GM19463 (cell line): ENCODE results near the gene TCOF1.
A peak's percentile ranks its signal among the peaks of the same experiment; 100 is the strongest.
"Not testable (repeated sequence)": the region's sequence is repeated elsewhere in the genome, so short reads cannot be mapped to it uniquely, and the experiment has no call there.

Experiments
- ATAC-seq: cut with Tn5 transposase; IDR thresholded peaks from one replicate; pipeline ENCODE4 v1.9.1; 2021; ENCODE audit warnings: mild to moderate bottlenecking, moderate library complexity; ENCODE audit not compliant: unreplicated experiment

Gene TCOF1

DNA sequence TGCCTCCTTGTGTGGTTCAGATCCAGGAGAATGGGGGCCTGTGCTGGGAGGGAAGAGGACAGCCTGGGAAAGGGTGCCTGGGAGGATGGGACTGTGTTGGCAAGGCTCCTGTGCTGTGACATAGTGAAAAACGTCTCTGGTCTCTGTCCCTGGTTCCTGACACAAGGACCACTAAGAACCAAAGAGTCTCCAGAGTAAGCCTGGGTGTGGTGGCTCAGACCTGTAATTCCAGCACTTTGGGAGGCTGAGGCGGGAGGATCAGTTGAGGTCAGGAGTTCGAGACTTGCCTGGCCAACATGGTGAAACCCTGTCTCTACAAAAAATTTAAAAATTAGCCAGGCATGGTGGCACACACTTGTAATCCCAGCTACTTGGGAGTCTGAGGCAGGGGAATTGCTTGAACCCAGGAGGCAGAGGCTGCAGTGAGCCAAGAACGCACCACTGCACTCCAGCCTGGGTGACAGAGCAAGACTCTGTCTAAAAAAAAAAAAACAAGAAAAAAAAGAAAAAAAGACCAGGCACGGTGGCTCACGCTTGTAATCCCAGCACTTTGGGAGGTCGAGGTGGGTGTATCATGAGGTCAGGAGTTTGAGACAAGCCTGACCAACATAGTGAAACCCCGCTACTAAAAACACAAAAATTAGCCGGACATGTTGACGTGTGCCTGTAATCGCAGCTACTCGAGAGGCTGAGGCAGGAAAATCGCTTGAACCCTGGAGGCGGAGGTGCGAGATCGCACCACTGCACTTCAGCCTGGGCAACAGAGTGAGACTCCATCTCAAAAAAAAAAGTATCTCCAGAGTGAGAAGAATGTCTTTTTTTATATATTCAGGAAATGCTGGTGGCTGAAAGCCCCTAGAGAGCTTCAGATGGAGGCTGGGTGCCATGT is 56.6 kb downstream of the TCOF1 start:
- not testable (repeated sequence) for ATAC-seq

- ATAC-seq = peak; percentile 85
These were observed 62.3 kb downstream of the TCOF1 start for GRCh38 chr5:150419630-150420270.

DNA sequence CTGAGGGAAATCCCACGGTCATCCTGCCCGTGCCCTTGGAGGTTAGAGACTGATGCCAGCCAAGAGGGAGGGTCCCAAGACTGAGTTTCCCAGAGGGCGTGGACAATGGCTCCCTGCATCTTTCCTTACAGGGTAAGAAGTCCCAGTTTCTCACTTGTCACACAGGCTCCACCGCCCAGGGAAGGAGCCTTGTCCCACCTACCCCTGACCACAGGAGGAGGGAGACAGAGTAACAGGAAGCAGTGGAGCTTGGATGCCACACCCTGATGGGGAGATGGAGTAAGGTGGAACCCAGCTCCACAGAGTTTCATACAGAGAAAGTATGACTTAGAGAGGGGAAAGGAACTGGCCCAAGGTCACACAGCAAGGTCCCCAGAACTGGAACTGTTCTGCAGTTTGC is 64.6 kb downstream of the TCOF1 start:
- no peak for ATAC-seq

DNA sequence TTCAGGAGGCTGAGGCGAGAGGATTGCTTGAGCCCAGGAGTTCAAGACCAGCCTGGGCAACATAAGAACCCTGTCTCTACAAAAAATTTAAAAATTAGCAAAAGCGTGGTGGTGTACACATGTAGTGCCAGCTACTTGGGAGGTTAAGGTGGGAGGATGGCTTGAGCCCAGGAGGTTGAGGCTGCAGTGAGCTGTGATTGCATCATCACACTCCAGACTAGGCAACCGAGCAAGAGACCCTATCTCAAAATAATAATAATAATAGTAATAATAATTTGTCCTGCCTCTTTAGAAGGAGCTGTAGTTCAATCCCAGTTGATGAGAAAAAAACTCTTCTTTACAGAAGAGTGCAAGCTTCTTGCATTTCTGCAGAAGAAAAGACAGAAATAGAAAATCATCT is 65.3 kb downstream of the TCOF1 start:
- no peak for ATAC-seq

DNA sequence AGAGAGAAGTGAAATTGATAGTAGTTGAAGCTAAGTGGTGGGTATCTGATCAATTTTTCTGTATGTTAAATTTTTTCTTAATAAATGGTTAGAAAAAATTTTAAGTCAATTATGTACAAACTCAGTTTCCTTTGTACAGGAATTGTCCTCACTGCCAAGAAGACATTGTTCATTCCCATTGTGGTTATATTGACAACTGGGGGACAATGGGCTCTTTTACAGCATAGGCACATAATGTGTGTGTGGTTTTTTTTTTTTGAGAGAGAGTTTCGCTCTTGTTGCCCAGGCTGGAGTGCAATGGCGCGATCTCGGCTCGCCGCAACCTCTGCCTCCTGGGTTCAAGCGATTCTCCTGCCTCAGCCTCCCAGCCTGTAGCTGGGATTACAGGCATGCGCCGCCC is 68.7 kb downstream of the TCOF1 start:
- not testable (repeated sequence) for ATAC-seq

DNA sequence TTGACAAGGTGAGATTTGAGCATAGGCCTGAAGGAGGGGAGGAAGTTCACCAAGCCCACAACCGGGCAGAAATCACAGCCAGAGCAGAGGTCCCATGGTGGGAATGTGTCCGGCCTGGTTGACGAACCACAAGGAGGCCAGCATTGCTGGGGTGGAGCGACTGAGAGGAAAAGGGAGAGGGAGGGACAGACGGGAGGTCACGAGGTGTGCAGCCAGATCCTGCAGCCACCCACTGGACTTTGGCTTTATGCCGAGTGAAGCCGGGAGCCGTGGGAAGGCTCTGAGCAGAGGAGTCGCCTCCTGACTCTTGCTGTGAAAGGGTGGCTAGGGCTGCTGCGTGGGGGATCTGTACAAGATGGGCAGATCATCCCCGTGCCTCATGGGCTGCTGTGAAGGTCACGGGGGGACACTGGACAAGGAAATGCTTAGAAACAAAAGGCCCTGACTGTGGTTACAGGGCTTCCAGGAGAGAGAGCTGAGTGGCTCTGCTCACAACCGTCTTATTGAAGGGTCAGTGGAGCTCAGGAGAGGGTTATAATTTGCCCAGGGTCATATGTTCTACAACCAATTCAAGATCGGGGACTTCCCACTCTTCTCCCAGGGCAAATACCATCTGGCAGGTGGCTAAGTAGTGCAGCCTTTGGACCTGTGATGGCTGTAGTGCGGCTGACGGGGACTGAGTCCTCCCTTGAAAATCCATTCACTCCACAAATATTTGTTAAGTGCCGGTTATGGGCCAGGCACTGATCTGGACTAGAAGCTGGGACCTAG is 70.8 kb downstream of the TCOF1 start:
- ATAC-seq = no peak

GRCh38 chr5:150428978-150429377 is 71.5 kb downstream of the TCOF1 start:
- no peak for ATAC-seq

DNA sequence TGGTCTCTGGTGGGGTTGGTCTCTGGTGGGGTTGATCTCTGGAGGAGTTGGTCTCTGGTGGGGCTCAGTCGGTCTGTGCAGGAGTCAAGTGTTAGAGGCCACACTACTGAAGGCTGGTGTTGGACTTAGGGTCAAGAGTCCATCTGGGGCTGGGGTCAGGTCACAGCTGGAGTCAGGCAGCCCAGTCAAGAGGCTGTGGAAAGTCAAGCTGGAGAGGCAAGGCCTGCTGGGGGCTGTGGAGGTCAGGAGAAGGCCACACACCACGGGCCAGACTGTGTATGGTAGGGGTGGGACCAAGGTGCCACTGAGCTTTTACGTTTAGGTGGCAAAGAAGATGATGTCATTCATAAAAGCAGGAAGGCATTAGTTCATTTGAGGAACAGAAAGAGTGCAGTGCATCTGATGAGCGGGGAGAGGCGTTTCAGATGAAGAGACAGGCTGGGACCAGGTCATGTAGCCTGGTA is 71.9 kb downstream of the TCOF1 start:
- ATAC-seq = peak; percentile 80

DNA sequence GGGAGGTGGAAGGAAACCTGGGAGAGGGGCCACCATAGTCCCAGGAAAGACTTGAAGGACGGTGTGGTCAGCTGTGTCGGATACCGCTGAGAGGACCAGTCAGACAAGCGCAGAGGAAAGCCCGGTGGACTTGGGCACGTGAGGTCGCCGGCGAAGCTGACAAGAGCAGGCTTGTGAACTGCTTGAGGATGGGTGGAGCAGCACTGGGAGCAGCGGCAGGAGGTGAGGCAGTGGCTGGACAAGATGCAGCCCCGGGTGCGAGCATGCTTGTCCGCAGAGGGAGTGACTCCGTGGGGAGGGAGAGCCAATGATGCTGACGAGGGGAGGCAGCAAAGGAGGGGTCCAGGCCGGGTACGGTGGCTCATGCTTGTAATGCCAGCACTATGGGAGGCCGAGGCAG is 73.6 kb downstream of the TCOF1 start:
- ATAC-seq = no peak

DNA sequence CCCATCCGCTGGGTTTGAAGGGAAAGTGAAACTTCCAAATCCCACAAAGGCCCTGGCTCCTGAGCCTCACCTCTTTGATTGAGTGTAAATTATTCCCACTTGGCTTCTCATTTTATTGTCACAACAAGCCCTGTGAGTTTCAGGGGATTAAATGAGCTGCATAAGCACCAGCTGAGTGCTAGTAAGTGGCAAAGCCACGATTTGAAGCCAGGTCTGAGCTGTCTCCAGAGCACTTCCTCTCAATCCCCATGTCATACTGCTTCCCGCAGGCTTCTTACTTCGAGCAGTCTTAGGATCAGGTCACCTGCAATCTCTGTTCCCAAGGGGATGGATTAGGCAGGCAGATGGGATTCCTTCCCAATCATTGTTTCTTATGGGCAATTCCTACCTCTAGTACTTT is 74.1 kb downstream of the TCOF1 start:
- no peak for ATAC-seq

GRCh38 chr5:150434464-150434863 is 77.0 kb downstream of the TCOF1 start:
- ATAC-seq = no peak

- ATAC-seq = peak; percentile 92
These were observed 78.7 kb downstream of the TCOF1 start for GRCh38 chr5:150436141-150436680.

GRCh38 chr5:150438873-150439546 is 81.5 kb downstream of the TCOF1 start:
- no peak for ATAC-seq

DNA sequence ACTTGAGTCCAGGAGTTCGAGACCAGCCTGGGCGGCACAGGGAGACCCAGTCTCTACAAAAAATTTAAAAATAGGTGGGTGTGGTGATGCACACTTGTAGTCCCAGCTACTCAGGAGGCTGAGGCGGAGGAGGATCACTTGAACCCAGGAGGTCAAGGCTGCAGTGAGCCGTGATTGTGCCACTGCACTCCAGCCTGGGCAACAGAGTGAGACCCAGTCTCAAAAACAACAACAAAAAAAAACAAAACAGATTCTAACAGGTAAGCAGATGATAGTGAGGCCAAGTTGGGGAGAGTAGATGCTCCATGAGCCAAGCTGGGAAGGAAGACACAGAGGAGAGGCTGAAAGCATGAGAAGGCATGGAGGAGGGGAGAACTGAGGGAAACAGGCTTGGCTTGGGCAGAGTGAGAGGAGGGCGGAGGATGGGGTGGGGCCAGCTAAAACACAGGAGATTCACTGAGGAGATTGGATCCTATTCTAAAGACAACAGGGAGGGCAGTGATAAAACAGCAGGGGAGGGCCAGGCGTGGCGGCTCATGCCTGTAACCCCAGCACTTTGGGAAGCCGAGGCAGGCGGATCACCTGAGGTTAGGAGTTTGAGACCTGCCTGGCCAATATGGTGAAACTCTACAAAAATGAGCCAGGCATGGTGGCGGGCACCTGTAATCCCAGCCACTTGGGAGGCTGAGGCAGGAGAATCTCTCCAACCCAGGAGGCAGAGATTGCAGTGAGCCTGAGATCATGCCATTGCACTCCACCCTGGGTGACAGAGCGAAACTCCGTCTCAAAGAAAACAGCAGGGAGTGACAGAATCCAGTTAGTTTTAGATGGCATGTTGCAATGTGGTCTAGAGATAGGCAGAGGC is 83.7 kb downstream of the TCOF1 start:
- ATAC-seq = no peak

DNA sequence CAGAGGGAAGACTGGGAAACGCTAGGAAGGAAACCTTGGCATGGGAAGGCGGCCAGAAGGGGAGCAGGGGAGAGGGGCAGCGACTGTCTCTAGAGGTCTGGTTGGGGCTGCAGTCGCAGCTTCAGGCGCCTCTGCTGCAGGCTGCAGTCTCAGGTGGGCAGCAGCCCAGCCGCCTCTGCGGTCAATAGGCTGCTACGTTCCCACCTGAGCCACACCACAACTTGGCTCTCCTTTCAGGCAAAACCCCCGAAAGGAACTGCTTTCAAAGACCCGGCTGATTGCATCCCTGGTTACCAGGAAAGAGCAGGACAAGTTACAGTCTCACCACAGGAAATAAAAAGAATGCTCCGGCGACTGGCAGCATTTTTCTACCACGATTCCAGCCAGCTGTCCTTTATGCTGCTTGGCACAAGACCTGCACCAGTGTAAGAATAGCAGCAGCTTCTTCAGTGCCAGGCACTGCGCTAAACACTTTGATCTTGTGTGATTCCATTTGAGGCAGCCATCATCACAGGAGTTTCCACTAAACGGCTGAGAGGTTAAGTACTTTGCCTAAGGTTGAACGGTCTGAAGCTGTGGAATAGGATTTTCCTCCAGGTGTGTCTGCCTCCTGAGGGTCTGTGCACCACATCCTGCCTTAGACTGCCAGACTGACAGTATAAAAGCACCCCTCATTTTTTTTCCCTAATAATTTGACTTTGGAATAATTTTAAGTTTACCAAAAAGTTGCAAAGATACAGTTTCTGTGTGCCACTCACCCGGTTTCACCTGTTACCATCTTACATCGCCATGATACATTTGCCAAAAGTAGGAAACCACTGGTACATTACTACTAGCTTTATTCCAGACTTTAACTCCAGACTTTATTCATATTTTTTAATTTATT is 84.6 kb downstream of the TCOF1 start:
- no peak for ATAC-seq

DNA sequence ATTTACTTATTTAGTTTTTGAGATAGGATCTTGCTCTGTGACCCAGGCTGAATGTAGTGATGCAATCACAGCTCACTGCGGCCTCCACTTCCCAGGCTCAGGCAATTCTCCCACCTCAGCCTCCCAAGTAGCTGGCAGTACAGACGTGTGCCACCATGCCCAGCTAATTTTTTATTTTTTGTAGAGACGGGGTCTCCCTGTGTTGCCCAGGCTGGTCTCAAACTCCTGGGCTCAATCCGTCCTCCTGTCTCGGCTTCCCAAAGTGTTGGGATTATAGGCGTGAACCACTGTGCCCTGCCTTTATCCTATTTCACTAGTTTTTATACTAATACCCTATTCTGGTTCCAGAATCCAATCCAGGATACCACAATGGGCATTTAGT is 85.2 kb downstream of the TCOF1 start:
- no peak for ATAC-seq

DNA sequence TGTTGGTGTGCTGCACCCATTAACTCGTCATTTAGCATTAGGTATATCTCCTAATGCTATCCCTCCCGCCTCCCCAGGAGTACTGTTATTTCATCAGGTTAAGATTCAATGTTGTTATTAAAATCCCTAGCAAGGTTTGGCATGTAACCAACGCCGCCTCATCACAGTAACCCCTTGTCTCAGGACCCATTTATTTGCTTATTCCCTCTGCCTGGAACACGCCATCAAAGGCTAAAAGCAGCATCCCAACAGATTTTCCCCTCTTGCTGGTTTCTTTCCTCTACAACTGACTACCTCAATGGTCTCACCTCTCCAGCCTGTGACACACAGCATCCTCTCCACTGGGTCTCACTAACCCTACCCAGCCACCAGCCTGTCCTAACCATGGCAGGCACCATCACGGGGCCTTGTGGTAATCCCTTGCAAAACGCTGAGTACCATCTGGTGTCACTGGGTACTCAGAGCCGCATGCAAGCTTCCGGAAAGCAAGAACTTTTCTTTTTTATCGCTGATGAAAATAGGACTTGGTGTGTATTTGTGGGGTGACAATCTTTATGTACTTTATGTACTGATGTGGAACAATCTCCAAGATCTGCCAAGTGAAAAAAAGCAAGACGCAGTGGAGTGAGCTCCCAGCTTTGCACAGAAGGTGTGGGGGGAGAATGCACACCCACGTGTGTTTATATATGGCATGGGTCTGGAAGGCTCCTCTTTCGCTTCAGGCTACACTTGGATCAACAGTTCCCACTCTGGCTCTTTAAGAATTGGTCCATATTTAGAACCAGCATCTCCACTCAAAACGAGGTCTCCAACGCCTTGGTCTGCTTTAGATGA is 86.0 kb downstream of the TCOF1 start:
- no peak for ATAC-seq

- no peak for ATAC-seq
These were observed 87.3 kb downstream of the TCOF1 start for GRCh38 chr5:150444770-150445169.
